NCI-H345 treated with DMSO at 0.1 percent for 48 hours (cell line): Measurements from ENCODE around the gene SEMA4B.
"Not testable (repeated sequence)": the region's sequence is repeated elsewhere in the genome, so short reads cannot be mapped to it uniquely, and the experiment has no call there.

ENCODE experiments used
- DNase-seq: peaks from one replicate; lab custom pipeline; 2025; ENCODE audit not compliant: unreplicated experiment; lab: John Stamatoyannopoulos, UW

SEMA4B gene

DNA sequence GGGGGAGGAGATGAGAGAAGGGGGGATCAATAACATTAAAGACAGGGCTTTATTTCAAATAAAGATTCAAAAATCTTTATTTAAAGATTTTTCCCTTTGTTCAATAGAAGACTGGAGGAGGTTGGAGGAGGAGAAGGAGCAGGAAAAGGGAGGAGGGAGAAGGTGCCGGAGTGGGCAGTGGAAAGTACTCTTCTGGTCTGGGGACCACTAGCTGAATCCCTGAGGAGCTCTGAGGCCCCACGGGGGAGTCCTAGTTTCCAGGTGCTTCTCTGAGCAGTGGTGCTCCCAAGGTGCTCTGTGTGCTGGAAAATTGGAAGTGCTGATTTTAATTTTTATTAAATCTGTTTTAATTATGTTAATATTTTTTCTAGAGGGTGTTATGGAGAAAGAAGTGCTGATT is 19.4 kb upstream of the SEMA4B start:
- no peak for DNase-seq

DNA sequence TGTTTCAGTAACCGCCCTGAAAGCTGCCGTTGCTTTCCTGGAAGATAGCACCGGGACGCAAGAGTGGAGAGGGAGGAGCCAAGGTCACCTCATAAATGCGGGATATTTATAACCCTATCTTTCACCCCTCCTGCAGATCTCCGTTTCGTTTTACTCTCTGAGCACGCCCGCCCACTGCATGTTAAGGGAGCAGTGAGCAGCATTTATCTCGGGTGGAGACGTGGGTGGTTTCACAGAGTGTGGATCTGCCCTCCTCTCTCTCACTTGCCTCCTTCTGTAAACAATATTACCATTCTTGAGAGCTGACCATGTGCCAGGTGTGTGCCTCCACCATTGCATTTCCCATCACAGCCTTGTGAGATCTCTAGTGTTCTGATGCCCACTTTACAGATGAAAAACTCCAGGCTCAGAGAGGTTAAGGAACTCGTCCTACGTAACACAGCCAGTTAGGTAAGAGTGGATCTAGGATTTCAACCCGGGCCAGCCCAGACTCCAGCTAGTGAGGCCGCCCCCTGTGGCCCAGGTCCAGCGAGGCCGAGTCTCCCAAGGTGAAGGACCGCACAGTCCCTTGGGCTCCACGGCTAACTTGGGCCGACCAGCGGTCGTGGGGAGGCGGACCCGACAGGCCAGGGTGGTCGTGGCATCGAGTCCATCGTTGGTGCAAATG is 16.9 kb upstream of the SEMA4B start:
- no peak for DNase-seq

DNA sequence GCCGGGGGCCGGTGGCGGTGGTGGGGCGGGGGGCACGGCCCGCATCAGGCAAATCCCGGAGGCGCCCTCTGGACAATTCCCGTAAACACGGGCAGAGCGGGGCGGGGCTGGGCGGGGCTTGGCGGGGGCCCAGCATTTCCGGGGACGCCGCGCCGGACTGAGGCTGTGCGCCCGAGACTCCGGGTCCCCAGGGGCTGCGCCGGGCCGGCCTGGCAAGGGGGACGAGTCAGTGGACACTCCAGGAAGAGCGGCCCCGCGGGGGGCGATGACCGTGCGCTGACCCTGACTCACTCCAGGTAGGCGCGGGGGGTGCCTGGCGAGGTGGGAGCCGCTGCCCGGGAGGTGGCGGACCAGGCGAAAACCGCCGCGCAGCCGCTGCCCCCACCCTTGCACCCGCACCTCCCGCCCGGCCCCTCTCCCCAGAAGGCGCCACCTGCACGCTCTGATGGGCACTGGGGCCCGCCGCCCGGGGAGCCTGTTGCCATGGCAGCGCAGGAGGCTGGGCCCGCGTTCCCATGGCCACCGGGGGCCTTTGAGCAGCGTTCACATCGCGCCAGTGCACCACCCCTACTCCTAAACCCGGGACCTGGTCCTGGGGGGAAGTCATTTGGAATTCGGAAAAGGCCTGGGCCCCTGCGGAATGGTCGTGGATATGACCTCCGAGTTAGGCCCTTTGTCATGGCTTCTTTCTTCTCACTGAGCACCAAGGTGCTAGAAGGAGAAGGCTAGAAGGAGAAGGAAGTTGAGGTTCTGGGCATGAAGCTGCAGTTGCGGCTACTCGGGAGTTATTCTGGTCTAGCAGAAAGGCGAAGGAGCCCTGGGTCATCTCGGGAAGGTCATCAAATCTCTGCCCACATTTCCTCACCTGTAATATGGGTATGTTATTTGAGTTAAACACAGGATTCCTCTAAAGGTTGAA is 16.1 kb upstream of the SEMA4B start:
- DNase-seq = peak; percentile 22

DNA sequence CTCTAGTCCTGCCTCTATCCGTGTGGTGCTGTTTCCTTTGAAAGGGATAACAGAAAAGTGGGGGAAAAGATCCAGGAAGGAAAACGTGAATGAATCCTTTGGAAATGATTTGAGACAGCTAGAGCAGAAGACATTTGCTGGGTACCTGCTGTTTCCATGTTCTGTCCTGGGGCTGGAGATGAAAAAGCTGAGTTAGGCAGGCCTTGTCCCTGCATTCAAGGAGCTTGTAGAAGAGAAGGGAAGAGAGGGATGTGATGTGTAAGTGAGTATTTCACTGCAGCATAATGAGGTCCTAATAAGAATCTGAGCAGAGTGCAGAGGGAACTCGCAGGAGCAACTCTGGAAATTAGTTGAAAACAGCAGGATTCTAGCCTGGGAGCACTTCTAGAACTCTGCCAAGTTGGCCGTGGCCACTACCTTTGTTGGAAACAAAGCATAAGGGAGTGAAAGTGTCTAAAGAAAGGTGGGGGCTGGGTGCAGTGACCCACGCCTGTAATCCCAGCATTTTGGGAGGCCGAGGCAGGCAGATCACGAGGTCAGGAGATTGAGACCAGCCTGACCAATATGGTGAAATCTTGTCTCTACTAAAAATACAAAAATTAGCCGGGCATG is 13.8 kb upstream of the SEMA4B start:
- no peak for DNase-seq

DNA sequence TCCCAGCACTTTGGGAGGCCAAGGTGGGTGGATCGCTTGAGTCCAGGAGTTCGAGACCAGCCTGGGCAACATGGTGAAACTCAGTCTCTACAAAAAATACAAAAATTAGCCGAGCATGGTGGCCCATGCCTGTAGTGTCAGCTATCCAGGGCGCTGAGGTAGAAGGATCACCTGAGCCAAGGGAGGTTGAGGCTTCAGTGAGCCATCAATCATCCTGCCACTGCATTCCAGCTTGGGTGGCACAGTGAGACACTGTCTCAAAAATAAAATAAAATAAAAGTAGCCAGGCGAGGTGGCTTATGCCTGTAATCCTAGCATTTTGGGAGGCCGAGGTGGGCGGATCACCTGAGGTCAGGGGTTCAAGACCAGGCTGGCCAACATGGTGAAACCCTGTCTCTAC is 13.1 kb upstream of the SEMA4B start:
- not testable (repeated sequence) for DNase-seq

DNA sequence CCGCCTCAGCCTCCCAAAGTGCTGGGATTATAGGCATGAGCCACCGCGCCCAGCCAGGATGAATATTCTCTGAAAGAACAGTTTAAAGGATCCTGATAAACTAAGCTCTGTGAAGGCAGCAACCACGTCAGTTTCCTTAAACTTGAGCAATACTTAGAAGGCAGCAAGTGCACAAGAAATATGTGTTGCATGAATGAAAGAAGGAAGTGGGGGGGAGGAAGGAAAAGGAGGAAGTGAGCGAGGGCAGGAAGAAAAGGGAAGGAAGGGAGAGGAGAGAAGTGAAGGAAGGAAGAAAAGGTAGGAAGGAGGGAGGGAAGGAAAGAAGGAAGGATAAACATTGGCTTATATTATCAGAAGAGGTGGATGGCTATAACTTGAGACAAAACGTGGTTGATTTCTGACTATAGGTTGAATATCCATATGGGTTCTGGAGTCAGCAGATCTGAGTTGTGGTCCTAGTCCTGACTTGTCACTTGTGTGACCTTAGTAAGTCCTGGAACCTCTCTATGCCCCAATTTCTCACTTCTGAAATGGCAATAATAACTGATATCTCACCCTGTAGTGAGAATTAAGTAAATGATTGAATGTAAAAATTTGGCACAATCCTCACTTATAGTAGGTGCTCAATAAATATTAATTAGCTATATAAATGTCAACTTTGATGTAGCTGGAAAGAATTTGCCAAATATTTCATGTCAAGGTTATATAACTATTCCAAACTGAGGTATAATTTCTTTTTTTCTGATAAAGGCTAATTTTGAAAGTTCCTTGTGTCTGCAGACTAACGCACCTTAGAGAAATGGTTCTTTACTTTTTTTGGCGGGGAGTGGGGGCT is 12.0 kb upstream of the SEMA4B start:
- no peak for DNase-seq

DNA sequence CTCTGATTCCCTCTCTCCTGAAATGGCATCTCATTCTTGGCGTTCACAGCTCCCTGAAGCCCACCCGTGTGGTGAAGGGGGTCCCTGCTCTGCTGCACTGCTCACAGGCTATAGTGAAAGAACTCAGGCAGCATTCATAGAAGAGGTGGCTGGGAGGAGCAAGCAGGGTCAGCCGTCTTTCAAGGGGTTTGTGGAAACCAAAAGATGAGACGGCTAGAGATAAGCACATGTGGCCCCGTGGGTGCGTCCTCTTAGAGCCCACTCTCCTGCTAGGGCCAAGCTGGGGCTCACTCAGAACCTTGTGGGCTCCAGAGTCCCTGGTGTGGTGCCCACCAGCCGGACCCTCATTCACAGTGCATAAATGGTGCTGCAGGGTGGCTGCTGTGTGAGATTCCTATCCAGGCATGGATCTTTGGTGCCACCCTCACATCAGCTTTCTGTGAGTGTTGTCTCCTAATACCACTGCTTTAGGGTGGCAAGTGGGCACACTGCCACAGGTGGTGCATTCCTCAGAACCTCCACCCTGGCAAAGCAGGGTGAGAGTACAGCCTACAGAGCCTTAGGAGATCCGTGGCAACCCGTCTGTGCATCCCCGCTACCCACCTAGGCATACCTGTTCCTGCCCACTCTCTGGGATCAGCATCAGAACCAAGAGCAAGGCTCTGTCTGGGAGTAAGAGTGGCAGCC is 11.2 kb upstream of the SEMA4B start:
- no peak for DNase-seq

DNA sequence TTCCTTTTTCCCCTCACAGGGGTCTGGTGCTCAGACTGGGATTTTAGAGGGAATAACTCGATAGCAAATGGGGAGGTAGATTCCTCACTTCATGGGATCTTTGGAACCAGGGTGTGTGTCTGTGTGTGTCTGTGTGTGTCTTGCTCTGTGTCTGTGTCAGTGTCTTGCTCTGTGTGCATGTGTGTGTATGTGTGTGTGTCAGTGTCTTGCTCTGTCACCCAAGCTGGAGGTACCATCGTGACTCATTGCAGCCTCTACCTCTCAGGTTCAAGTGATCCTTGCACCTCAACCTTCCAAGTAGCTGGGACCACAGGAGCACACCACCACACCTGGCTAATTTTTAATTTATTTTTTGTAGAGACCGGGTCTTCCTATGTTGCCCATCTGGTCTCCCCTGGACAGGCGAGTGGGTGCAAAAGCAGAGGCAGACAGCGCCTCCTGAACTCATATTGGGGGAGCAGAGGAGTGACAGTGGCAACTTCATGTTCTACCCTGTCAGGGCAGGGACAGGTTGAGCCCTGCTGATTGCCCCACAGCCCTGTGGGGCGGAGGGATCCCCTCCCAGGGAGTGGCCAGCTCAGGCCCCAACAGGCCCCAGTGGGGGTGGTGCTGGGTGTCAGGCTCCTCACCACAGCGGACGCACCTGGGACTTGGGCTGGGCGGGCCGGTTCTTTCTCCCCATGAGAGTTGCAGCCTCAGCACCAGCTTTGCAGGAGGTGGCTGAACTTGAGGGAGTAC is 10.4 kb upstream of the SEMA4B start:
- no peak for DNase-seq

DNA sequence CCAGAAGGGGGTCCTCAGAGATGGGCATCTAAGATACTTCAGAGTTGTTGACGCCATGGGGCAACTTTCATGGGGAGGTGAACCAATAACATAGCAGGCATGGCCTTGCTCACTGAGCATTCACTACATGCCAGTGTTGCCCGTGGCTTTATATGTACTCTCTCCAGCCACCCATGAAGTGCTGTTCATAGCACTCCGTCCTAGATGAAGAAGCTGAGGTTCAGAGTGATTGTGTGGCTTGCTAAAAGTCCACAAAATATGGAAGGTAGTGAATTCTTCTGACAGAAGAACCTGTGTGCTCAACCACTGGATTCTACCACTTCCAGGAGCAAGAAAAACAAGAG is 9.8 kb upstream of the SEMA4B start:
- DNase-seq = no peak

DNA sequence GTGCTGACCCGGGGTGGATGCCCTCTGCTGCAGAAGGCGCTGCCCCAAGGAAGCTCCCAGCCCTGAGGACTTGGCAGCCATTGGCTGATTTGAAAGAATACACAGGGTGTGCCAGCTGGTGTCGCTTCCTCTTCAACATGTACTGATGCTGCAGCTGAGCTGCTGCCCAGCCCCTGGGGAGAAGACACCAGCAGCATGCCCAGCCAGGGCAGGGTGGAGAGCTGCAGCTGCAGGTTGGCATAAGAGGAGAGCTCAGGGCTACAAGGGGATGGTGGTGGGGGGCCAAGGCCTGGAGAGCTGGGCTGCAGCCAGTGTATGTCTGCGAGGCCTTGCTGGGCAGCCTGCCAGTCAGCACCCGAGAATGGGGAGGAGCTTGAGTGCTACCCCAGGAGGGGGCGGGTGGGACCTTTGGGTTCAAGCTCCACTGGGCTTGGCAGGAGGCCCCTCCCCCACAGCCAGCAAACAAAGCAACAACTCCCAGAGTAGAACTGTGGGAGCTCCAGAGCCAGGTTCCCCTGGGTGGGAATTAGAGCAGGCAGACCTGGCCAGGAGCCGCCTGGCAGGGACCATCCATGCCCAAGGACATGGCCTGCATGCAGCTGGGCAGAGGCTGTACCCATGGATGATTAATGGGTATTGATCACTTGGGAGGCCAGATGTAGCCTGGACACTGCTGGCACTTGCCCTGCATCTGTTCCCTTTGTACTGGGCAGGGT is 9.2 kb upstream of the SEMA4B start:
- DNase-seq = peak; percentile 94

DNA sequence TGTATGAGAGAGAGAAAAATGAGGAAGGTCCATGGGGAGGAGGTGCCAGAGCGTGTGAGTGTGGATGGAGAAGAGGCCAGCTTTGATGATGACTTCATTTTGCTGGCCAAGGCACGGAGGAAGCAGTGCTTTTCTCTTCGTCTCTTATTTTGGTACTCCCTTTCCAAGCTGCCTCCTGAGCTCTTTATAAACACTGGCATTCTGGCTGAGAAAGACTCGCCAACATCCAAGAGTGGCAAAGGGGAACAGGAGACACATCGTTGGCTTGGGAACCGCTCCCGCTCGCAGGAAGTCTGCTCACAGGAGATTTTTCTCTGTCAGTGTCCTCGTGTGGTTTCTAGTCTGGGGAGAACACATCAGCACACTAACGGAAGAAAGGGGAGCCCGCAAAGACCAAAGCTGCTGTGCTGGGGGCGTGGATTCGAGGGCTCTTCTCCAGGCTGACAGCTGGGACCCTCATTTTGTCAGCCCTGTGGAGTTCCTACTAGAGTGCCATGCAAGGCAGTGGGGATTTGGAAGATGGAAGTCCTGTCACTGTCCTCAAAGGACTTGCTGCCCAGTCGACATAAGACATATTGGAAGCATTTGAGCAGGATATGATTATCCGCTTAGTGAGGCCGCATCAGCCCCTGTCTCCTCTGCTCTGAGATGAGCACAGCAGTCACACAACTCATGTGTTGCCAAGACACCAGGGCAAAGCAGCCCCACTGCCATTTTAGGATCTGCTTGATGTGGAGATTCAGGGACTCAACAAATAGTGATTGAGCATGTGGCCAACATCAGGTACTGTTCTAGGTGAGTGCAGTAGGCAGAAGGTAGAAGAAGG is 8.0 kb upstream of the SEMA4B start:
- DNase-seq = no peak

DNA sequence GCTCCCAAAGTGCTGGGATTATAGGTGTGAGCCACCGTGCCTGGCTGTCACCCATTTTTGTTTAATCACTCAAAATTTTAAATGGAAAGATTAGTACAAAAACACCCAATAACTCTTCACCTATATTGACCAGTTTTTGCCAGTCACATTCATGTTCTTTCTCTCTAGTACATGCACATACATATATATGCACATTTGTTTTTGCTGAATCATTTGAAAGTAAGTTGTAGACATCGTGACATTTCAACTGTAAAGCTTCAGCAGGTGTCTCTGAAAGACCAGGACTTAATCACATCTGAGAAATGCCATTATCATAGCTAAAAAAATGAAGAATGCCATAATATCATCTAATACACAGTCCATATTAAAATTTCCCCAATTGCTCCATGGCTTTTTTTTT is 6.5 kb upstream of the SEMA4B start:
- DNase-seq = no peak

DNA sequence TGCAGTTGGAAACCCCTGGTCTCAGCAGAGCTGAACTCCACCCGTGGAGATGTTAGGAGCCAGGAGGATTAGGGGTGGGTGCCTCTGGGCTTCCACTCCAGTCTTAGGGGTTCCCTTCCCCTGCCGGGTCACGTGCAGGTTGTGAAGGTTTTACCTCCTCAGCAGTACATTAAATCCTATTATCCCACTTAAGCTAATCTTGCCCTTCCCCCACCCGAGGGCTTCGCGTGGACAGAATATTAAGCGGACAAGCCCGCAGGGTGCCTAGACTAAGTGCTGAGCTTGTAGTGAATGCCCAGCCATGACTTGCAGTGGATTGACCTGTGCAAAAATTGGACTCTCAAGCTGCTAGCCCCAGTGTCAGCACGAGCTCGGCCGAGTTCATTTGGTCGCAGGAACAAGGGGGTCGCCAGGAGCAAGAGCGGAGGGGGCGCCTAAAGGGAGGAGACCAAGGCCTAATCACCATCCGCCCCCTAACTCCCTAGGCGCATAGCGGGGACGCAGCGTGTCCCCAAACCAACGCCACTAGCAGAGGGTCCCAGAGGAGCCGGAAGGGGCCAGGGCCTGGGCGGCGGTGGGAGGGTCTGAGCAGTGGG is 498 bp upstream of the SEMA4B start:
- DNase-seq = no peak

DNA sequence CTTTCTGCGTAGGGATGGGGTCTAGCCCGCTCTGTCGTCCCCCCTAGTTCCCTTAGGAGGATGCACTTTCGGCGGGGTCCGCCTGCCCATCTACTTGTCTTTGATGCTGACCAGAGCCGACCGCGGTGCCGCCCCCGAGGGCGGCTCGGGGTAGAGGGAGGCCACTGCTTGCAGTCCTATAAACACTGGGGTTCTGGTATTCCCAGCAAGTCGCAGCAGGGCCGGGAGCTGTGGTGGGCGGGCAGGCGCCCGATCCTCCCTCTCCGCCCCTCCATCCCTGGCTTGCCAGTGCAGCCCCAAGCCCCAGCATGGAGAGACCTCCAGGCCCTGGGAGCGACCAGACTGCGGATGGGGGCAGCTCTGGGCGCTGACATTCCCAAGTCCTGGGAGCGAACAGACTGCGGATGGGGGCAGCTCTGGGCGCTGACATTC is 830 bp downstream of the SEMA4B start:
- DNase-seq = no peak

DNA sequence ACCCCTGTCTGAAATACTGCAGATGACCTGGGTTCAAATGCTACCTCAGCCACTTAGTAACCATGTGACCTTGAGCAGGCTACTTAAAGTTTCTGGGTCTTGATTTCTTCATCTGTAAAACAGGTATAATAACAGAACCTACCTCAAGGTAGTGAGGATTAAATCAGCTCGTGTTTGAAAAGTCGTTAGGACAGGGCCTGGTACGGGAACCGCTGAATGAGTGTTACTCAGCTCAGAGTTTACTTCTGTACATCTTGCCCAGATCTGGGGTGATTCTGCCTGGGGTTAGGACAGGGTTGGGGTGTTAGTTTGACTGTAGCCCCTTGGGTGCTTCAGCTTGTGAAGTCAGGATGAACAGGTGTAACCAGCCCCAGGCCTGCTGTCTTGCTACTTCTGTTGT is 1.8 kb downstream of the SEMA4B start:
- DNase-seq = no peak

DNA sequence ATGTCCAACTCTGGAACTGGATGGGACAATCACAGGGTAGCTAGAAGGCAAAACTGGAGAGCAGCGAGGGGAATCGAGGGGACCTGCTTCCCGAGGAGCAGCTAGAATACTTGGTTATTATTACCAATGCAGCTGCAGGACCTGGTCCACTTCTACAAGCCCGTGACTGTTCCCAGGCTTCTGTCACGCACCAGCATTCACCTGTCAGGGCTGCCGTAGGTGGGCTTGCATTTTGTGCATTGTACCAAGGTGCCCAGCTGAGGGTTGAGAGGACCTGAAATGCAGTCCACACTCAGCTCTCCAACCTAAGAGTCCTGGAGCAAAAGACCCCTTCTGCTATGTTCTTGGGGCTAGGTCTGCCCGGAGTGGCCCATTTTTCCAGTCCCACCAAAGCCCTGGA is 2.3 kb downstream of the SEMA4B start:
- DNase-seq = no peak

DNA sequence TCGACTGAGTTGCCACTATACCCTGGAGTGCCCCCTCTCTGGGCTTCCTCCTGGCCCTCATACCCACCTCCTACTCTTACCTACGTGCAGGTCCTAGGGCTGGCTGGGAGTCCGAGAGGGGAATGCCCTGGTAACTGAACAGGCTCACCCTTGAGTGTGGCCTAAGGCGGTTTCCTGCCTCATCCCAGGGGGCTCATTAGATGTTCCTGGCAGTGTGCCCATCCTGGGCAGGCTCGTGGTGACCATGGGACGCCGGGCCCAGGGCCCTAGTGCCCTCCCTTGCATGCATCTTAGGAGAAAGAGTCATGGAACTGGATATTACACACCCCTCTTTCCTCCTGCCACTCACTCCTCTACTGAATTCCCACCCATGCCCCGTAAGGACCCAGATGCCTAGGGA is 2.8 kb downstream of the SEMA4B start:
- peak; percentile 12 for DNase-seq
